NB4 (cell line): ENCODE results near the gene DAGLA.

Source experiments
- DNase-seq: peaks from one replicate; pipeline ENCODE4 v3.0.0; 2010; ENCODE audit warnings: low read depth
- H3K4me3 ChIP-seq: one replicate; pipeline ENCODE4 v1.5.1; 2011; ENCODE audit warnings: mild to moderate bottlenecking, low read depth, low read length, moderate library complexity
- CTCF ChIP-seq: IDR thresholded peaks from one replicate; pipeline ENCODE4 v1.5.1; 2012; ENCODE audit warnings: low read depth, low read length
- MAX ChIP-seq: IDR thresholded peaks from 2 replicates; pipeline ENCODE4 v1.6.1; 2011; ENCODE audit warnings: low read depth, low read length
- MYC ChIP-seq: IDR thresholded peaks from 2 replicates; pipeline ENCODE4 v1.6.1; 2011; ENCODE audit warnings: low read depth, low read length
- POLR2A ChIP-seq: IDR thresholded peaks from 2 replicates; pipeline ENCODE4 v1.6.1; 2011; ENCODE audit warnings: mild to moderate bottlenecking; ENCODE audit not compliant: insufficient read length; ENCODE audit errors: extremely low read depth

The DAGLA gene

GRCh38 chr11:61795876-61796526, 115.8 kb downstream of the DAGLA start:
- no peak for TF ChIP-seq CTCF
- no peak for TF ChIP-seq POLR2A
- no peak for TF ChIP-seq MYC
- no peak for TF ChIP-seq MAX
- H3K4me3 ChIP-seq = no peak overlapping the region
- no peak for DNase-seq
